HG03280 (cell line): ENCODE data around the gene TRIM23.

ENCODE experiments used
- ATAC-seq: cut with Tn5 transposase; IDR thresholded peaks from one replicate; pipeline ENCODE4 v1.9.1; 2021; ENCODE audit warnings: mild to moderate bottlenecking, moderate library complexity; ENCODE audit not compliant: unreplicated experiment

TRIM23 gene

GRCh38 chr5:65570598-65571226 is 53.4 kb downstream of the TRIM23 start:
- ATAC-seq = no peak

GRCh38 chr5:65566505-65566904 is 57.6 kb downstream of the TRIM23 start:
- no peak for ATAC-seq

- no peak for ATAC-seq
These were observed 60.4 kb downstream of the TRIM23 start for GRCh38 chr5:65563777-65564176.

GRCh38 chr5:65562731-65563701 is 61.1 kb downstream of the TRIM23 start, which contains the start of the genes CENPK and PPWD1:
Gene CENPK (minus strand): TSS chr5:65563168. CDS start chr5:65554907, 8,261 bp downstream.
Gene PPWD1 (plus strand): TSS chr5:65563296. CDS start chr5:65563311, 15 bp downstream.
- ATAC-seq = peak; percentile 100

- ATAC-seq = no peak
These were observed 67.4 kb downstream of the TRIM23 start for GRCh38 chr5:65556718-65557117.

- no peak for ATAC-seq
These were observed 68.0 kb downstream of the TRIM23 start for GRCh38 chr5:65556181-65556580.

- ATAC-seq = no peak
These were observed 68.8 kb downstream of the TRIM23 start for GRCh38 chr5:65555287-65555686.

GRCh38 chr5:65553941-65554340 is 70.2 kb downstream of the TRIM23 start:
- ATAC-seq = no peak

- ATAC-seq = no peak
These were observed 75.9 kb downstream of the TRIM23 start for GRCh38 chr5:65548281-65548680.

- ATAC-seq = no peak
These were observed 78.0 kb downstream of the TRIM23 start for GRCh38 chr5:65546141-65546540.

GRCh38 chr5:65544473-65544872 is 79.7 kb downstream of the TRIM23 start:
- no peak for ATAC-seq

GRCh38 chr5:65539827-65540226 is 84.3 kb downstream of the TRIM23 start:
- no peak for ATAC-seq
